Stimulated activated CD8-positive, alpha-beta memory T cell treated with anti-CD3 and anti-CD28 coated beads, Interleukin-15, amount 100 ng/mL, for 24 hours (primary cell): ENCODE measurements around the gene SEMA6D.

ENCODE experiments used
- DNase-seq: peaks from one replicate; pipeline ENCODE4 v3.0.0-alpha.2; 2020; ENCODE audit warnings: low read depth

SEMA6D gene

DNA sequence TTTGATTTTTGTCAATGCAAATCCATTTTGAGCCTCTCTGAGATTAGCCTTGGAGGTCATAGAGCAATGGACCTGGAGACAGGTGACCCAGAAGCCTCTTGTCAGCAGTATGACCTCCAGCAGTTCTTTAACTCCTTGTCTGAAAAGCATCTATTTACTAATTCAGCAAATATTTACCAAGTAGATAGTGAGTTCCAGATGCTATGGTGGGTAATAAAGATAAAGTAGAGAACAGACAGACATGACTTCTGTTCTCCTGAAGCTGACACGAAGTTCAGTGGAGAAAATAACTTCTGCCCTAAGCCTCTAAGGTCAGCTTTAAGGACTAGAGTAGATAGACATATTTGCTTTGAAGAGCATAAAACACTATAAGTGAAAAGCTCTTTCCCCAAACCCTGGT is 26.6 kb downstream of the SEMA6D start:
- DNase-seq: no peak

DNA sequence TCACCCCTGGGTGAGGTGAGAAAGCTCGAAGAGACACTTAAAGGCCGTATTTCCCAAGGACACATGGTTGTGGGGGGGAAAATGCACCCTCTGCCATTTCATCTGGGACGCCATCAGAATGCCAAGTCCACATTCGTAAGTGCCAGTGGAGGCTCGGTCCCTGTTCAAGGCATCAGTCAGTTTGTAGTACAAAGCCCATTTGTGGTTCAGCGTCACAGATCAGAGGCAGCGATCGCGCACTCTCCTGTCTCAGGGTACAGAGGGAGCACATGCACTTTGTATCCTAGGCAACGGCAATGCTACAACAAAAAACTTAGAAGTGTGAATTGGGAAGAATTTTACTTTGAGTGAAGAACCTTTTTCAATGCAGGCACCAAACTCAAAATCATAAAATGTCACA is 27.2 kb downstream of the SEMA6D start:
- no peak for DNase-seq

DNA sequence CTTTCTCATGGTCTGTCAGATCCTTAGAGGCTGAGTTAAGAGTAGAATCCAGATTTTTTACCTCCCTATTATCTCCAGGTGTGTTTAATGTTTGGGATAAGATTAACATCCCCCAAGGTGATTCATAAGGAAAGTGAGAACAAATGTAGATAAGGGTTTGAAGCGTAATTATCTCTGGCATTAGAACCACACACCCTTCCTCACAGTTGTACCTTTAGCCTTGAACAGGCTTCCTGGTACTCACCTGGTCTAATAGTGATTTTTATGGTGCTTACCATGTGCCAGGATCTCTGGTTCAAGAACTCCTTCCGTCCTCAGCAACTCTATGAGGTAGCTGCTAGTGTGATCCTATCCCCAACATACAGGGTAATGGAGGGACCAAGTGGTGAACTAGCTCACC is 27.7 kb downstream of the SEMA6D start:
- no peak for DNase-seq

DNA sequence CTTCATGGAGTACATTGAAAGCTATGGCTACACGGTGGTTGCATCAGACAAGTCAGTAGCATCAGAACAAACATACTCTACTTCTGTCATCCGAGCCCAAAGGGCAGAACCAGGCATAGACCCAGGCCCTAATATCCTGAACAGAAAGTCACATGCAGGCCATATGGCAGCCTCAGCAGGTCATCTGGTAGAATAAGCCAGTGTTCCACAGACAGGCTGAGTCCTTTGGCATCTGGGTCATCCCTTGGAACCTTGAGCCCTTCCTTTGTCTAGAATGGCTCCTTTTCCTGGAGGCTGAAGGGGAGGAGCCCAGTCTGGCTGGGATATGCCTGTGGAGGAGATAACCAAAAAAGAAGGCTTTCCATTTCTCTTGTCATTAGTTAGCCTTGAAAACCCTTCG is 29.2 kb downstream of the SEMA6D start:
- no peak for DNase-seq

DNA sequence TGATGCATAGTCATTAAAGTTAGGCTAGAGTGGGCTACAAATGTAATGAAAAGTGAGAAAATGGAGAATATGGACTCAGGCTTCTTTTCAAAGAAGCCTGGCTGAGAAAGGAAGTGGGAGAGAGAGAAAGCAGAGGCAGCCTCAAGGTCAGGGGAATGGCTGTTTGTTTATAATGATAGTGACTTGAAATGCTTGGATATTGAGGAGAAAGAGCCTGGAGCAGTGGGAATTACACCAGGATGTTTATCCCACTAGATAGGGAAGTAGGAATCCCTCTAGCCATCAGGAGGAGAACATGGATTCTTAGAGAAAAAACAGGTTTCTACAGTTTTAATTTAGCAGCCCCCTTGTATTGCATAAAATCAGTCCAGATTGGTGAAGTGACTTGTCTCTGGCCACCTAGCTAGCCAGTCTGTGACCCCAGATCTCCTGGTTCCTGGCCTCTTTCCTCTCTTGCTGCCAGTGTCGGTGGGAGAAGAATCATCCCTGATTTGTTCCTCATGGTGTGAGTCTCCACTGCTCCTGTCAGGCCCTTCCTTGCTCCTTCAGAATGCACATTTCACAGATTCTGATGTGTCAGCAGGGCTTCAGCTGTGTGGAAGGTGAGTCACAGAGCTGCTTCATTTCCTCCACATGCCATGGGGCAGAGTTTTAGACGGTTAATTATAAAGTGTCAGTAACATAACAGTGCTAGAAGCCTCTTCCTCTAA is 32.9 kb downstream of the SEMA6D start:
- DNase-seq: no peak

DNA sequence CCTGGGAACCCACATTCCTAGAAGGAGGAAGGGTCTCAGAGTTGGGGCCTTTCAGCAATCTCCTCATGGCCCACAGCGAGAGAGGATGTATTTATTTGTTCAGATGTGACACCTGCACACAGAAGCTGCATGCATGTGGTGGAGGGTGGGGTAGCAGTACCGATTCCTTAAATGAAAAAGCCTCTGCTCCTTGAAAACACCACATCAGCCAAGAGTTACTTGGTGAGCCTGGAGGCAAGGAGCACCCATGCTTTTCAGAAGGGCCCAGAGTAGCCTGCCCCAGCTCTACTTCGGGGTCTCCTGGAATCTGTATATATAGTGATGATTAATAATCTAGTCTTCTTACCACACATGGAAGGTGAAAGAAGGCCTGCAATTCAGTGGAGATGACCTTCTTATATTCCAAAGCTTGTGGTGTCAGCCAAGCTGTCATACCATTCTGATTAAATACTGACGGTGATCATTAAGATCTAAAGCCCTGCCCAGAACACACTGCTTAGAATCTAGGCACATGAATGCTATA is 33.5 kb downstream of the SEMA6D start:
- no peak for DNase-seq

DNA sequence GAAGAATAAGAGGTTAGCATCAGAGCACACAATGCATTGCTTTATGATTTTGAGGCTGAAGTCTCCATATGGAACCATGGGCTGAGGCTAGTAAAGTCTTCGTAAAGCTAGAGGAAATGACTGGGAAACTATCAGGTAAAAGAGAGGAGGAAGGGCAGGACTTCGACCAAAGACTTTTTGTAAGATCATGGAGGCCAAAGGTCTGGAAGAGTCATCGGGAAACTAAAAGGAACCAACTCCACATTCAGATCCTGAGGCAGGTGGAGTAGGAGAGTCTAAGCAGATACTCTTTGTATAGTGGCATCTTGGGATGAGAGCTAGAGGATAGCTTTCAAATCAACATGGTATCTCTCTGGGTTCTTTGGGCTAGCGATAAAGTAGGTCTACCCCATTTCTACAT is 36.3 kb downstream of the SEMA6D start:
- DNase-seq: no peak

DNA sequence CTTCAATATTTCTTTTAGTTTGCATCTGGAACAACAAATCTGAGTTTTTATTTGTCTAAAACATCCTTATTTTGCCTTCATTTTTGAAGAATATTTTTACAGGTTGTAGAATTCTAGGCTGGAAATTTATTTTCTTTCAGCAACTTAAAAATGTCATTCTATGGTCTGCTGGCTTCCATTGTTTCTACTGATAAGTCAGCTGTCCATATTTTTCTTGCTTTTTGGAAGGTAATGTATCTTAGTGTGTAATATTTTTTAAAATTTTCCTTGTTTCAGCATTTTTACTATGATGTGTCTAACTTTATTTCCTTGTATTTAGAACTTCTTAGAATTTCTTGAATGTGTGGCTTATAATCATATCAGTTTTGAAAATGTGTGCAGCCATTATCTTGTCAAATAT is 37.0 kb downstream of the SEMA6D start:
- DNase-seq: no peak

DNA sequence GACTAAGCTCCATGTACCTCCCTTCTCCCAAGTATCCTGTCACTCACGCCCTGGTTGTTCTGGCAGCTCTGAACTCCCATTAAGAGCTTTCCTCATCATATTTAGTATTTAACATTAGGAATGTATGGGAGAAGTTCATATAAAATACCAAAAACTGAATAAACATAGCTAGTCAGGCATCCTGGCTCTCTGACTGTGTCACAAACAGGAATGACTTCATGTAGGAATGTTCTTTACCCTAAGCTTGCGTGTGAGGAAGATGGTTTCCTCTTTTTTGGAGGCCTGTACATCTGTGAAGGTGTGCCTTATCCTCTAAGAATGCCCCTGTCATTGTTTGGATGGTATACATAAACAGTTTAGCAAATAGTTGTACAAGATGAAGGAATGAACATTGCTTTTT is 38.6 kb downstream of the SEMA6D start:
- DNase-seq: no peak

DNA sequence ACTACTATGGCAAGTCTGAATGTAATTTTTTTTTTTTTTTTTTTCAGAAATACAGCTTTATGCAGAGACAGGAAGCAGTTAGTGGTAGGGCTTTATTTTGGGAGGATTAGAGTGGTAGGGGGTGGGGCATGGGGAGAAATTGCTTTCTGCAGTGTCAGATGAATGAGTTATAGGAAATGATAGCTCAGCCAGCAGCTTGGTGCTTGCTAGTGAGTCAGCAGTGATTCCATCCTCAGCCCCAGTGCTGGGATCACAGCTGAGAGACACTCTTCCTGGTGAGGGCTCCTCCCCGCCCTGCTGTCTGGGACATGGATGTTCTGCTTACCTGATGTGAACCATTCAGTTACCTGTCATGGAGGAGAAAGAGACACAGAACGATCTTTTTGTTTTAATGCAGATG is 39.6 kb downstream of the SEMA6D start:
- no peak for DNase-seq

DNA sequence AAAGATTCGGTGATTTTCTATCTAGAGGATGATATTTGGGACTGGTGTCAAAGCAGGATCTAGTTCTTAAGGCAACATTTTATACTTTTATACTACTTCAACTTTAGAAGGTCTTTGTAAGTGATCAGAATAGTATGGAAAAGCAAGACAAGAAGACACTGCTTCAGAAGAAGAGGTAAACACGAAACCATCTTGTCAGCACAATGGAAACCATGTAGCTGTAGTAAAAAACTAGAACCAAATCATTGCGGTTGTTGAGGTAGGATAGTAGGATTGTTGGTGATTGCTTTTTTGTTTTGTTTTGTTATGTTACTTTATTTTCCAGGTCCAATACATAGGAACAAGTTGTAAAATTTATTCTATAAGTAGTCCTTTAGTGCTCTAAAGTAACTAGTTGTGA is 40.0 kb downstream of the SEMA6D start:
- no peak for DNase-seq

DNA sequence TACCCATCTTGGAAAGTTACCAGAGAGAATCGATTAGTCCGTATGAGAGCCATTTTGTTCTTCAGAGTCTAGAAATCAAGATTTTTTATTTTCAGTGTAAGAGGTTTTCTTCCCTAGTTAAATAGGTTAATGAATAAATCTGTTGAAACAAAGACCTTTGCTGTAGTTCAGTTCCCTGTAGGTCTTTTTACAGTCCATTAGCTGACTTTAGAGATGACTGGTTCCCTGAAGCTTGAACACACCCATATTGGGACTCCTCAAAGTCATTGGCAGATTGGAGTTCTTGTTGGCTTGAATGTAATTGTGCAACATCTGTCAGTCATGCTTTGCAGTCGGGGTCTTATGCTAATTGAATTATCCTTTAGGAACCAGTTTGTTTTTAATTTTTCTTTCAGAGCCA is 45.3 kb downstream of the SEMA6D start:
- no peak for DNase-seq

DNA sequence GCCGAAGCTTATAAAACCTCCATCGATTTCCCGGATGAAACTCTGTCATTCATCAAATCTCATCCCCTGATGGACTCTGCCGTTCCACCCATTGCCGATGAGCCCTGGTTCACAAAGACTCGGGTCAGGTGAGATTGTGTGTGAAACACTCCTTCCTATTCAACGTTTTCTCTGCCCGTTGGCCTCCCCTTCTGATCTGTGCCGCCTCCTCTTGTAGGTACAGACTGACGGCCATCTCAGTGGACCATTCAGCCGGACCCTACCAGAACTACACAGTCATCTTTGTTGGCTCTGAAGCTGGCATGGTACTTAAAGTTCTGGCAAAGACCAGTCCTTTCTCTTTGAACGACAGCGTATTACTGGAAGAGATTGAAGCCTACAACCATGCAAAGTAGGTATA is 47.4 kb downstream of the SEMA6D start:
- DNase-seq: no peak

DNA sequence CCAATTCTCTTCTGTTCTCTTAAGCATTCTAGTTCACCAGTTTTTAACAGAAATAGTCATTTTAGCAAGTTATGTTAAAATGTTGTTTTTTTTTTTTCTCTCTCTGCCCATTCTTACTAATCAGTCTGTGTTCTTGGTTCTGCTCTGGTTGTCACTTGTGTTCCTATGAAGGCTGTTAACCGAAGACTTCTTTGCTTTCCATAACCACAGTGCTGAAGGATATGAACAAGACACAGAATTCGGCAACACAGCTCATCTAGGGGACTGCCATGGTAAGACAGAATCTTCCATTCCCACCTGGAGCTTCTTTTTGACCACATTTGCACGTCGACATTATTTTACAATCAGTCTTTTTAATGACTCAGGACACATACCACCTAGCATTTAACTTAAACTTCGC is 49.1 kb downstream of the SEMA6D start:
- no peak for DNase-seq

DNA sequence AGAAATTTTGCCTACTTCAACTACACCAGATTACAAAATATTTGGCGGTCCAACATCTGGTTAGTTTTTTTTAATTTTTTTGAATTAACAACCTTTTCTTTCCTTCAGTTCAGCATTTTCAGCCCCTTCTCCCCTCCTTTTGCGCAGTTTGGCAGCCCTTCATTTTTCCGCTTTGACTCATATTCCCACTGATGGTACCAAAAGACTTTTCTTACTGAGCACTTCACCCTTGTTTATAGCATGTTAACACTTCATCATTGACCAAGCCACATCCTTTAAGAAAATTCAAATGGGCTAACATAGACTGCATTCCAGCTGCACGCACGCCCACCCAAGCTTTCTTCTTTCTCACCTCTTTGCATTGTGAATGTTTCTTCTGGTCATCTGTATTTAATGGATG is 49.7 kb downstream of the SEMA6D start:
- no peak for DNase-seq

DNA sequence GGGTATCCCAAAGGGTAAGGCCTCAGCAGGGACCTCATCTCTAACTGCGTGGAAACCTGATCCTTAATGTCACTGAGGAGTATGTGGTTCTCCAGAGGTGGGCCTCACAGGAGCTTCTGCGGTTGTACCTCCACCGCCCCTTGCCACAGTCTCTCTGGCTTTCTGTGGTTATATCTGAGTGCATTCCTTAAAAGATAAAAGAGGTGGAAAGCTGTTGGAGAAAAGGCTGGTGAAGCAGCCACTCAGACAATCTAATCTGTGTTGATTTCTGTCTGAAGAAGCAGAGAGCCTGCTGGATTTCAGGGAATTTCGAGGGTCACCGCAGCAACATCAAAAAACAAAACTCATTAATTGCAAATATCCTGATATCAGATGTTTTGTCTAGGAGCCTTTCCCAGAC is 51.4 kb downstream of the SEMA6D start:
- no peak for DNase-seq

DNA sequence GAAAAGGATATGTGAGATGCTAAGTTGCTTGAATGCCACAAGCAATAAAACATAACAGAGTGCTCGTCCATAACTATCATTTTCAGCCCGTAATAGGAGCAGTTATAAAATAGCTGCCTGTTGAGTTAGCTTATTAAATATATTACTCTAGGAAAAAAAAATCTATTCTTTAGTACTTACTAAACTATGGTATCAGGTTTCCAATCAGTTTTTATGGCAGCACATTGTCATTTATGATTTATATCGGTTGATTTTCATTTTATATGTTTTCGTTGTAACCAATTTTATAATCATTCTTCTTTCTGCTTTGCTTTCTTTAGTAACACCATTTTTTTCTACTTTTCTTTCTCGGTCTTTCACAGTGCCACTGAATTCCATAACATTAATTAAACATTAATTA is 51.9 kb downstream of the SEMA6D start:
- no peak for DNase-seq

DNA sequence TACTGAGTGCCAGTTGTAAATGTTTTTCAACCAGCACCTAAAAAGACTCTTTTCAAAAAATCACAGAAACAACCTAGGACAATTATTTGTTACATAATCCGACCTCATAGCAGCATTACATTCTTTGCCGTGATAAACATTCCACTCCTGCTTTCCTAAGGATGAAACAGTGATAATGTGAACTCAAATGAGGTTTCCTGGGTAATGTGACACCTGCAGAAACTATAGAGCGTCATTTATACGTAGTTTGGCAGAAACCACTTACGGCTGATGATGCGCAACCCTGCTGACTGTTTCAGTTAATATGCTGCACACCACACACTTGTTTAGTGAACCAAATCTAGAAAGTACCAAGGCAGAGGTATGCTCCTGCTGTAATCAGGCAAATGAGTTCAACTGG is 55.8 kb downstream of the SEMA6D start:
- DNase-seq: no peak

DNA sequence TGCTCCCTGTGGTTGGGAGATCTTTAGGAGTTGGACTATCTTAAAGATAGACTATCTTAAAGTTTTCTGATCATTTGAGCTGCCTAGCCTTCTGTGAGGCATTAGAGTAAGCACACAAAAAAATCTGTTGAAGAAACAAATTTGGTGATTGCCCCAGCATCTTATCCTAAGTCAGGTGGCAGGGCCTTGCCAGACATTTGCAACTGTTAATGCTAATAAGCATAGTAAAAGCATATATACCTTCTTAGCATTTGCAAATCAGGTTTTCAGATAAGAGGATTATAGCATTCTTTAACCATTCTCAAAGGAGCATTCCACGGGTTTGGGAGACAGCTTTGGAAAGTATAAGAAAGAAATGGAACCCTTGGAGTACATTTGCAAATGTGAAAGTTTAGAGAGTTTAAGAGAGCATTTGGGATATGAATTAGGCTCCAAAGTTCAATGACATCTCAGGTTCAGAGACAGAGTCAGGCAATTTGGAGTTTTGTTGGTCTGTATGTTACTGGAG is 61.0 kb downstream of the SEMA6D start:
- no peak for DNase-seq

DNA sequence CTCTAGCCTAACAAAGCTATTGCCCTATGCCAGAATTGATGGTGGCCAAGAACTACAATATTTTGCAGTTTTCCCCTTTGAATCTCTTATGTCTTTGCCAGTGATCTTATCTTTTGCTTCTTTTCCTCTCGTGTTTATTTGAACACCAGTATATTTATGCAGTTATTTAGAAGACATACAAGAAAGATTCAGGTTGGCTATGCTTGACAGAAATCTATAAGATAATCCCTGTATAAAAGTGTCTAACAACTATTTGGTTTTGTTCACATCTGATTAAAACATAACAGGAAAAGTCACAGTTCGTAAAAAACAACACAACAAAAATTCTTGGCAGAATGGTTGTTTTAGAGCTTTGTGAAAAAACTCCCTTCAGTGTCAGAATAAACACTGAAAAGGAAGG is 63.7 kb downstream of the SEMA6D start:
- no peak for DNase-seq

DNA sequence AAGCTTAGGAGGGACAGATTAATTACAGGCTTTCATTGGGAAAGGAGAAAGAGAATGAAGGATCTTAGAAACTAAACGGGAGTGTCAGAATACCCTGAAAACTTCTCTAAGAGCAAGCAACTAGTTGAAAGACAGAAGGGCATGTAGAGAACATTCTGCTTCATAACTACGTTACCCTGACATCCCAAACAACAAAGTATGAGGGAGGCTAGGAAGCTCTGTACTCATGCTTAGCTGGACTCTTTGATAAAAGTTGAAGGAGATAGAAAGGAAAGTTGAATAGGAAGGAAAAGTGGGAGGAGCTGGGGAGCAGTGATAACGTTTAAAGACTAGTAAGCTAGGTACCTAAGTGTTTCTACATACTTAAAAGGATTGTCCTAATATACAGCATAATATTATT is 64.2 kb downstream of the SEMA6D start:
- DNase-seq: no peak

DNA sequence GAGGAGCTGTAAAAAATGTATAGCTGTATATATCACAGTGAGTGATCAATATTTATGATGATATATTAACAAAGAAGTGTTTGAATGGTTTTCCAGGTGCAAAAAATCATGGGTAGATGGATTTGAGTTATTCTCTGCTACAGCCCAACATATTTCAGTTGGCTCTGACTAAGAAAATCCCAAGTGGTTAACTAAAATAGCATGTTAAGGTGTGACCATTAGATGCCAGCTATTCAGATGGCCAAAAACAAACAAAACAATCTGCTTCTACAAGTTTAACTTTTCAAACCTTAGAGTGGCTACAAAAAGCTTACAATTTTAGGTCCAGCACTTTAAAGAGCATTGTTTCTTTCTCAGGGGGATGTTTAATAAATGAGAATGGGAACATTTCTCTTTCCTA is 67.5 kb downstream of the SEMA6D start:
- DNase-seq: no peak

DNA sequence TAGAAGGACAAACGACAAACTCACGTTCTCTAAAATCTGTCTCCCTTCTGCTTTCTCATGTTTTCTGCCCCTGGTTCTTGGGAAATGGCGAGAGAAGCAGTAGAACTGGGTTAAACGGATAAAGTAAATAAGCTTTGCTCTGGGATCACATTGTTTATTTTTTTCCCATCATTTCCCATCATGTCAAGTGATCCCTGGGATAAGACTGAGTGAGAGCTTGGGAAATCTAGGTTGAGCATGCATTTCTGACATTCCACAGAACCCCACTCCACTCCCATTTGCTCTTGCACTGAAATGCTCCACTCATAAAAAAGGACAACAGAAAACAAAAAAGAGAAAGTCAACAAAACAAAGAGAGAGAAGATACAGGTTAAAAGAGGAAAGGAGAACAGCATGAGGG is 69.1 kb downstream of the SEMA6D start:
- DNase-seq: no peak

DNA sequence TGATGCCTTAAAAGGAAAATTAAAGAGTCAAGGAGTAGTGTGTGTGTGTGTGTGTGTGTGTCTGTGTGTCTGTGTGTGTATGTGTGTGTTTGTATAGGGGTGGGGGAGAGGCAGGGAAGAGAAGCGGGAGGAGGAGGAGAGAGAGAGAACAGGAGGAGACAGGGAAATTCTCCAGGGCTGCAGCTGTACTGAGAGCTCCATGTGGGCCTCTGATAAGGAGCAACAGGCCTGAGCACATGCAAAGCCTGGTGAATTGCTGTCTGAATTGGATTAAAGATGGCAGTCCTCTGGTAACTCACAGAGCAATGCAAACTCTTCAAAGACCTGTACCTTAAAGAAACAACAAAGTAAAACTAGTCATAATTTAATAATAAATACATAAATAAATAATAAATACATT is 70.6 kb downstream of the SEMA6D start:
- DNase-seq: no peak
